Nephron (organoid): Measurements from ENCODE around the gene PHF1.

Source experiments
- H3K27ac Mint-ChIP-seq, 3 experiments: 2 replicates each; pipeline ENCODE4 v1.8.0; 2020; ENCODE audit warnings: mixed read lengths in 3 of 3, mild to moderate bottlenecking in 2 of 3, moderate library complexity in 1 of 3
- H3K27me3 Mint-ChIP-seq: 2 replicates; pipeline ENCODE4 v1.8.0; 2021; ENCODE audit warnings: low read depth, mild to moderate bottlenecking, moderate library complexity, mixed read lengths
- H3K36me3 Mint-ChIP-seq: 2 replicates; pipeline ENCODE4 v1.8.0; 2020; ENCODE audit warnings: low read depth, mixed read lengths
- H3K4me1 Mint-ChIP-seq: 2 replicates; pipeline ENCODE4 v1.8.0; 2020; ENCODE audit warnings: mixed read lengths
- H3K4me3 Mint-ChIP-seq, 3 experiments: 2 replicates each; pipeline ENCODE4 v1.8.0; 2020; ENCODE audit warnings: mild to moderate bottlenecking in 3 of 3, mixed read lengths in 3 of 3, moderate library complexity in 2 of 3
- H3K9me3 Mint-ChIP-seq: 2 replicates; pipeline ENCODE4 v1.8.0; 2020; ENCODE audit warnings: mixed read lengths
- TF ChIP-seq, protein P1 (sequence below), 3 experiments: fragments of 200-600 bp; sonication (generic); IDR thresholded peaks; one replicate each; pipeline ENCODE4 v1.5.0; 2021; ENCODE audit warnings: antibody characterized with exemption in 3 of 3; ENCODE audit not compliant: unreplicated experiment in 3 of 3

PHF1 gene

DNA sequence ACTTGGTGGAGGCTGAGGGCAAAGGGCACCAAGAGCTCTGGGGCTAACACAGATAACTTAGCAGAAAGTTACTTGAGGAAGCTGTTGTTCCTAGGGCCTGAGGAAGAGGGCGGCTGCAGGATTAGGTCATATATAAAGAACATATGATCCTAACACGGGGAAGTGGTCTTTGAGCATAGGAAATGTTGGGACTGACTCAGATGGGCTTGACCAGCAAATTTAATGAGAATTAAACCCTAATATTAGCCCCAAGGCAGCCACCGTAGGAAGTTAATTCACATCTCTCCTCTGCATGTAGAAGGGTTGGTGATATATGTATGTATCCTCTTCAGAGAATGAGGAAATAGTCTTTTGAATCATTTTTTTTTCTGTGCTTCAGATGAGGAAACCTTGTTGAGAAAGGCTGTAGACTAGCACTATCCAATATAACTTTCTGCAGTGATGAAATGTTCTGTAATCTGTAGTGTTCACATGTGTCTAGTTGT lies 34.3 kb downstream of the PHF1 start:
- Mint-ChIP-seq H3K27me3 (peaks cover 3% of the 10 kb centered on the region), H3K4me1 (no peaks in the 10 kb centered on the region), H3K9me3 (no peaks in the 10 kb centered on the region), H3K27ac (no peak overlapping the region), H3K4me3 (no peak overlapping the region), H3K36me3 (peaks cover 68% of the 10 kb centered on the region)
- TF ChIP-seq, protein P1, sequence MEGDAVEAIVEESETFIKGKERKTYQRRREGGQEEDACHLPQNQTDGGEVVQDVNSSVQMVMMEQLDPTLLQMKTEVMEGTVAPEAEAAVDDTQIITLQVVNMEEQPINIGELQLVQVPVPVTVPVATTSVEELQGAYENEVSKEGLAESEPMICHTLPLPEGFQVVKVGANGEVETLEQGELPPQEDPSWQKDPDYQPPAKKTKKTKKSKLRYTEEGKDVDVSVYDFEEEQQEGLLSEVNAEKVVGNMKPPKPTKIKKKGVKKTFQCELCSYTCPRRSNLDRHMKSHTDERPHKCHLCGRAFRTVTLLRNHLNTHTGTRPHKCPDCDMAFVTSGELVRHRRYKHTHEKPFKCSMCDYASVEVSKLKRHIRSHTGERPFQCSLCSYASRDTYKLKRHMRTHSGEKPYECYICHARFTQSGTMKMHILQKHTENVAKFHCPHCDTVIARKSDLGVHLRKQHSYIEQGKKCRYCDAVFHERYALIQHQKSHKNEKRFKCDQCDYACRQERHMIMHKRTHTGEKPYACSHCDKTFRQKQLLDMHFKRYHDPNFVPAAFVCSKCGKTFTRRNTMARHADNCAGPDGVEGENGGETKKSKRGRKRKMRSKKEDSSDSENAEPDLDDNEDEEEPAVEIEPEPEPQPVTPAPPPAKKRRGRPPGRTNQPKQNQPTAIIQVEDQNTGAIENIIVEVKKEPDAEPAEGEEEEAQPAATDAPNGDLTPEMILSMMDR (IDR thresholded peaks at IDR 0.05; ENCODE audit: unreplicated experiment in 3 of 3): no peak

DNA sequence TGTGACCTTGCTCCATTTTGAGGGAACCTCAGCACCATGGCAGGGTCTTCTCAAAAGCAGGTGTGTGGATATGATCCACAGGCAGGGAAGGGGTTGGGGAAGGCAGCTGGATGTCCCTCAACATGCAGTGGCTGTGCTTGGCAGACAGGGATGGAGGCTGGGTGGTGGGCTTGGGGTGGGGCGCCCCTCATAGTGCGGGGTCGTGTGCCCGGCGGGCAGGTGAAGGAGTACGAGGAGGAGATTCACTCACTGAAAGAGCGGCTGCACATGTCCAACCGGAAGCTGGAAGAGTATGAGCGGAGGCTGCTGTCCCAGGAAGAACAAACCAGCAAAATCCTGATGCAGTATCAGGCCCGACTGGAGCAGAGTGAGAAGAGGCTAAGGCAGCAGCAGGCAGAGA lies 35.5 kb downstream of the PHF1 start:
- Mint-ChIP-seq H3K9me3 (no peaks in the 10 kb centered on the region), H3K27ac (no peak overlapping the region), H3K27me3 (peaks cover 3% of the 10 kb centered on the region), H3K4me1 (no peaks in the 10 kb centered on the region), H3K4me3 (no peak overlapping the region), H3K36me3 (peaks cover 64% of the 10 kb centered on the region)
- TF ChIP-seq, protein P1 (IDR thresholded peaks at IDR 0.05; ENCODE audit: unreplicated experiment in 3 of 3): no peak

DNA sequence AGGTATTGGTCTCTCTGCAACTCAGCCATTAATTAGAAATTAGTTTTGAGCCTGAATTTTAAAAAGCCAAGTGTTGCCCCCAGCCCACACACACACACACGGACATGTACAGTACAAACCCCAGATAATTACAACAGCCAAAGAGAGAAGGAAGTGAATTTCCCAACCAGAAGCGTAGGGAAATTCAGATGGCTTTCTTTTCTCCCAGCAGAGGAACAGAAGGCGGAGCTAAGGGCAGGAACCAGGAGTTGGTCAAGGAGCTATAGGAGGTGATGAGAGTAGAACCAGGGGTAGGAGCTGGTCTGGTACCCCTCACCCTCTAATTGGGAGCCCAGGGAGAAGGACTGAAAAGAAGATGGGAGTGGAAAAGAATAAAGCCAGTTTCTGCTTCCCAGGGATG lies 39.6 kb downstream of the PHF1 start:
- H3K4me3 Mint-ChIP-seq: peak overlapping the region; percentile 26 to 71 (median 67)
- H3K27me3 Mint-ChIP-seq: peaks cover 3% of the 10 kb centered on the region
- H3K9me3 Mint-ChIP-seq: no peaks in the 10 kb centered on the region
- H3K27ac Mint-ChIP-seq: peak overlapping the region in 1 of 3 experiments; percentile 46
- H3K36me3 Mint-ChIP-seq: peaks cover 47% of the 10 kb centered on the region
- TF ChIP-seq, protein P1 (IDR thresholded peaks at IDR 0.05; ENCODE audit: unreplicated experiment in 3 of 3): no peak
- peaks cover 19% of the 10 kb centered on the region for H3K4me1 Mint-ChIP-seq

DNA sequence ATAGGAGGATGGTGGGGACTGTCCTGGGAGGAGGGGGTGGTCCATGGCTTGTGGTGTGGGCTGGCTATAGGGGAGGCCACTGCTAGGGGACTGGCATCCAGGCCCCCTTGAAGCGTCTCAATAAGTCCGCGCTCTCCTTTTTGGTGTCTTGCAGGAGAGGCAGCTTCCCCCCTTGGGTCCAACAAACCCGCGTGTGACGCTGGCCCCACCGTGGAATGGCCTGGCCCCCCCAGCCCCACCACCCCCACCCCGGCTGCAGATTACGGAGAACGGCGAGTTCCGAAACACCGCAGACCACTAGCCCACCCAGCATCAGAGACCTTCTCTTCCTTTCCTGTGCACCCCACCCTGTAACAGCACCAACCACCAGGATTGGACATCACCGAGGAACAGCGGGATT lies 40.8 kb downstream of the PHF1 start:
- Mint-ChIP-seq H3K4me1 (peaks cover 19% of the 10 kb centered on the region), H3K27me3 (peaks cover 3% of the 10 kb centered on the region), H3K27ac (no peak overlapping the region), H3K9me3 (no peaks in the 10 kb centered on the region), H3K36me3 (peaks cover 51% of the 10 kb centered on the region), H3K4me3 (peak overlapping the region in 2 of 3 experiments; percentile 20 to 46)
- TF ChIP-seq, protein P1 (IDR thresholded peaks at IDR 0.05; ENCODE audit: unreplicated experiment in 3 of 3): no peak

DNA sequence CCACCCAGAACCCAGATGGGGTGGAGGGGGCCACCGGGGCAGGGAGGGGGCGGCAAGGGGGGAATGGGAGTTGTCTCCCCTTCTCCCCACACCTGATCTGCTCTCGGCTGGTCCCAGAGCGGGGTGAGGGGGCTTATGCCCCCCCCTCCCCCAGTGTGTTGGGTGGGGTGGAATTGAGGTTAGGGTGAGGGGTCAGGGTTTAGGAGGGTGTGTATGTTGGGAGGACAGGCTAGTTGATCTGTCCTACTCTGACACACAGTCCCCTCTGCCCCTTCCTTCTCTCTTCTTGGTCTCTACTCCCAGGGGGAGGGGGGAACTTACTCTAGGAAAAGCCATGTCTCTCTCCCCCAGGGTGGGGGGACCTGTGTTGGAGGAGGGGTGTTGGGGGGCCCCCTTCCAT lies 41.7 kb downstream of the PHF1 start:
- peaks cover 3% of the 10 kb centered on the region for H3K27me3 Mint-ChIP-seq
- peaks cover 19% of the 10 kb centered on the region for H3K4me1 Mint-ChIP-seq
- peaks cover 52% of the 10 kb centered on the region for H3K36me3 Mint-ChIP-seq
- no peak overlapping the region for H3K27ac Mint-ChIP-seq
- H3K9me3 Mint-ChIP-seq: no peaks in the 10 kb centered on the region
- H3K4me3 Mint-ChIP-seq: no peak overlapping the region
- TF ChIP-seq, protein P1 (IDR thresholded peaks at IDR 0.05; ENCODE audit: unreplicated experiment in 3 of 3): no peak

DNA sequence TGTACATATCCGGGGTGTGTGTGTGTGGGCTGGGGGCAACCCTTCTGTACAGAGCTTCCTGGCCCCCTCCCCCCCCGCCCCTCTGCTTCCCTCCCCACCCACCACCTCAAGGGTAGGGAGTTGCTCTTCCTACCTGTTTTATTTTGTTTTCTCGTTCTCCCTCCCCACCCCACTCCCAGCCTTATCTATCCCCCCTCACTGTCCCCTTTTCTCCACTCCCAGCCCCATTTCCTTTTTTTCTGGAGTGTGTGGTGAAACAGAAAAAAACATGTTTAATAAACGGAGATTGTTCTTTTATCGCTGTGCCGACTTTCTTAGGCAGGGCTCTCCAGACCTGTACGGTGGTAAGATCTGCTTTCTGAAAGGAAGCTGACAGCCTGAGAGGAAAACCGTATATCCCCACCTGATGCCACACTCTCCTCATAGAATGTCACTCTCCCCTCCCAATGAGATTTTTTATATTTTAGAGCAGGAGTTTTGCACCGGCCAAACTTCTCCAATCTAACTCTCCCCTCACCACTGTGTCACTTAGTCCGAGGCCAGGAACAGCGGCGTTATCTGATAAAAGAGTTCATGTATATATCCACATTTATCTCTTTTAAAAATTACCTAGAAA lies 42.7 kb downstream of the PHF1 start:
- peaks cover 1% of the 10 kb centered on the region for H3K9me3 Mint-ChIP-seq
- H3K27me3 Mint-ChIP-seq: peaks cover 2% of the 10 kb centered on the region
- peak overlapping the region; percentile 91 to 92 (median 92) for H3K4me3 Mint-ChIP-seq
- H3K4me1 Mint-ChIP-seq: peaks cover 19% of the 10 kb centered on the region
- H3K27ac Mint-ChIP-seq: peak overlapping the region; percentile 64 to 84 (median 78)
- peaks cover 43% of the 10 kb centered on the region for H3K36me3 Mint-ChIP-seq
- TF ChIP-seq, protein P1 (IDR thresholded peaks at IDR 0.05; ENCODE audit: unreplicated experiment in 3 of 3): no peak
